Measurements from ENCODE around the gene KIF1B.
"Not testable (repeated sequence)": the region's sequence is repeated elsewhere in the genome, so short reads cannot be mapped to it uniquely, and the experiment has no call there.

Gene KIF1B

DNA sequence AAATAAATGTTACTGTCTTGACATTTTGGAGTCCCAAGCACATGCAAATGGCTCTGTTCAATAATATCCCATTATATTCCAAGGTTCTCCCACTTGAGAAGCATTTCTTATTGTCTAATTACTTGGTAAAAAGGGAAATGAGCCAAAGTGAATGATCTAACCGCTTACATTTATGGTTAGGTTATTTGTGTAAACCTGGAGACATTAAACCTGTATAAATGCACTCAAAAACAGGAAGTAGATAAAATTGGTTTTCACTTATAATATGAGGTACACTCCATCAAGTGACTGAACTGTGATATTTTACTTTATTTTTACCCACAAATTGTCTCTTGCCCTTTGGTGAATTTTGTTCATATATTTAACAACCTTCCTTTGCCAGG, 26.8 kb downstream of the KIF1B start:
- Histone ChIP-seq H3K9me3 (ENCODE audit: low read depth, low read length) (no peaks in the 10 kb centered on the region), H3K9ac (ENCODE audit: insufficient read length) (no peak overlapping the region), H3K36me3 (ENCODE audit: insufficient read depth, low read length) (peaks cover 6% of the 10 kb centered on the region; the same call in 1 of the 2 replicates), H3K27ac (peak overlapping the region; percentile 34; the same call in 1 of the 2 replicates), H3K4me3 (no peak overlapping the region)
- TF ChIP-seq POLR2AphosphoS5 (IDR thresholded peaks at IDR 0.05; ENCODE audit: borderline replicate concordance, low read depth, low read length) = no peak
- TF ChIP-seq FOXP2 (optimal IDR thresholded peaks at IDR 0.05; ENCODE audit: control extremely low read depth, extremely low read length, insufficient read depth) = no peak
- TF ChIP-seq EZH2 (IDR thresholded peaks at IDR 0.05) = no peak
- no peak for DNase-seq (ENCODE audit: low read depth, low spot score)

DNA sequence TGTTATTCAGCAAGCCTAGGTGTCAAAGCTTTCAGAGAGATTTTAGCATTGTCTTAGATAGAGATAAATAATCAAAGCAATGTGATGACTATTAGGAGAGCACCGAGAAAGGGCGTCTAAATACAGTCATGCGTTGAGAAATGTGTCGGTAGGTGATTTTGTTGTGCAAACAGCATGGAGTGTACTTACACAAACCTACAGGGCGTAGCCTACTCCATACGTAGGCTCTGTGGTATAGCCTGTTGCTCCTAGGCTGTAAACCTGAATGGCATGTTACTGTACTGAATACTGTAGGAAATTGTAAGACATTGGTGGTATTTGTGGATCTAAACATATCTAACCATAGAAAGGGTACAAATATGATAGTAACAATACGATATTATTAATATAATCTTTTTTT, 31.8 kb downstream of the KIF1B start:
- H3K36me3 ChIP-seq (ENCODE audit: insufficient read depth, low read length) = peaks cover 7% of the 10 kb centered on the region
- DNase-seq (ENCODE audit: low read depth, low spot score) = no peak
- H3K27ac ChIP-seq = no peak overlapping the region
- H3K4me3 ChIP-seq = no peak overlapping the region
- no peak overlapping the region for H3K9ac ChIP-seq (ENCODE audit: insufficient read length)
- no peak for TF ChIP-seq FOXP2 (optimal IDR thresholded peaks at IDR 0.05; ENCODE audit: control extremely low read depth, extremely low read length, insufficient read depth)
- TF ChIP-seq EZH2 (IDR thresholded peaks at IDR 0.05) = no peak
- TF ChIP-seq POLR2AphosphoS5 (IDR thresholded peaks at IDR 0.05; ENCODE audit: borderline replicate concordance, low read depth, low read length) = no peak
- H3K9me3 ChIP-seq (ENCODE audit: low read depth, low read length) = no peaks in the 10 kb centered on the region

- Histone ChIP-seq H3K4me3 (no peak overlapping the region), H3K27ac (no peak overlapping the region), H3K9me3 (ENCODE audit: low read depth, low read length) (no peaks in the 10 kb centered on the region), H3K36me3 (ENCODE audit: insufficient read depth, low read length) (peaks cover 10% of the 10 kb centered on the region), H3K9ac (ENCODE audit: insufficient read length) (no peak overlapping the region)
- no peak for TF ChIP-seq FOXP2 (optimal IDR thresholded peaks at IDR 0.05; ENCODE audit: control extremely low read depth, extremely low read length, insufficient read depth)
- DNase-seq (ENCODE audit: low read depth, low spot score) = no peak
Observed at GRCh38 chr1:10242811-10243210, 32.4 kb downstream of the KIF1B start.

DNA sequence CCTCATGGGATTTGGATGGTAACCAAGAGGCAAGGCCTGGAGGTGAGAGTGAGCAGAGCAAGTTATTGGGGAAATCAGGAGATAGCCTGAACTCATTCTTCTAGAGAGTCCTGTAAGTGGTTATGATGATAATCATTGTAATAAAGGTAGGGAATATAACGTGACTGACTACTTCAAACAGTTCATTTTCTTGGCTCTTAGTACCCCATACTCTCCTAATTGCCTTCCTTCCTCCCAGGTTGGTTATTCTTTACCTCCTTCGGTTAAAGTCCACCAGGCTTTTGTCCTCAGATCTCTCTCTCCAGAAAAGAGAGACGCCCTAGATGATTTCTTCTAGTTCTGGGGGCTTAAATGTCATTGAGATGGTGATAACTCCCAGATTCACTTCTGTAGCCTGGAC, 35.3 kb downstream of the KIF1B start:
- Histone ChIP-seq H3K9me3 (ENCODE audit: low read depth, low read length) (no peaks in the 10 kb centered on the region), H3K9ac (ENCODE audit: insufficient read length) (no peak overlapping the region), H3K27ac (no peak overlapping the region), H3K4me3 (no peak overlapping the region), H3K36me3 (ENCODE audit: insufficient read depth, low read length) (peaks cover 10% of the 10 kb centered on the region)
- no peak for TF ChIP-seq POLR2AphosphoS5 (IDR thresholded peaks at IDR 0.05; ENCODE audit: borderline replicate concordance, low read depth, low read length)
- no peak for TF ChIP-seq FOXP2 (optimal IDR thresholded peaks at IDR 0.05; ENCODE audit: control extremely low read depth, extremely low read length, insufficient read depth)
- TF ChIP-seq EZH2 (IDR thresholded peaks at IDR 0.05) = no peak
- no peak for DNase-seq (ENCODE audit: low read depth, low spot score)

DNA sequence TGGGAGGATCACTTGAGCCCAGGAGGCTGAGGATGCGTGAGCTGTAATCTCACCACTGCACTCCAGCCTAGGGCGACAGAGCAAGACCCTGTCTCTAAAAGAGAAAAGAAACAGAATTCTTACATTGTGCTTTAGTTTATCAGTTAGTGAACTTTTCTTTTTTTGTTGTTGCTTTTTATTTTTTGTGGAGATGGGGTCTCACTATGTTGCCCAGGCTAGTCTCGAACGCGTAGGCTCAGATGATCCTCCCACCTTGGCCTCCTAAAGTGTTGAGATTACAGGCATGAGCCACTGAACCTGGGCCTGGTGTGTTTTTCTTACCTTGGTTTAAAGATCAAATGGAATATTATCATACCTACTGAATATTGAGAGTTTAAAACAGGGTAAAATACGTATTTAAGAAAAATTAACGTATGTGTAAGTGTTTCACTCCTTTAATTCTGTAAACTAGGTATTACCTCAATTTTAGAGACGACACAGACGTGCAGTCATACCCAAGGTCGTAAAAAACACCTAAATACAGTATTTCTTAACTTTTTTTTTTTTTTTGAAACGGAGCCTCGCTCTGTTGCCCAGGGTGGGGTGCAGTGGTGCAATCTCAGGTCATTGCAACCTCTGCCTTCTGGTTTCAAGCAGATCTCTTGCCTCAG, 39.6 kb downstream of the KIF1B start:
- peaks cover 10% of the 10 kb centered on the region for H3K36me3 ChIP-seq (ENCODE audit: insufficient read depth, low read length)
- no peak overlapping the region for H3K9ac ChIP-seq (ENCODE audit: insufficient read length)
- H3K27ac ChIP-seq = no peak overlapping the region
- DNase-seq (ENCODE audit: low read depth, low spot score) = no peak
- TF ChIP-seq POLR2AphosphoS5 (IDR thresholded peaks at IDR 0.05; ENCODE audit: borderline replicate concordance, low read depth, low read length) (no peak), FOXP2 (optimal IDR thresholded peaks at IDR 0.05; ENCODE audit: control extremely low read depth, extremely low read length, insufficient read depth) (no peak), EZH2 (IDR thresholded peaks at IDR 0.05) (no peak)
- no peaks in the 10 kb centered on the region for H3K9me3 ChIP-seq (ENCODE audit: low read depth, low read length)
- H3K4me3 ChIP-seq = no peak overlapping the region

DNA sequence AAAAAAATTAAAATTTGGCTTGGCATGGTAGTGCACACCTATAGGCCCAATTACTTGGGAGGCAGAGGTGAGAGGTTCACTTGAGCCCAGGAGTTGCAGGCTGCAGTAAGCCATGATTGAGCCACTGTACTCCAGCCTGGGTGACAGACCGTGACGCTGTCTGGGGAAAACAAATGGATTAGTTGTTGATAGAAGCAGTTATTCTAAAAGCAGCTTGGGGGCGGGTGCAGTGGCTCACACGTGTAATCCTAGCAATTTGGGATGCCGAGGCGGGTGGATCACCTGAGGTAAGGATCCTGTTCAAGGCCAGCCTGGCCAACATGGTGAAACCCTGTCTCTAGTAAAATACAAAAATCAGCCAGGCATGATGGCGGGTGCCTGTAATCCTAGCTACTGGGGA, 40.3 kb downstream of the KIF1B start:
- Histone ChIP-seq H3K36me3 (ENCODE audit: insufficient read depth, low read length) (peaks cover 10% of the 10 kb centered on the region), H3K9ac (ENCODE audit: insufficient read length) (no peak overlapping the region), H3K9me3 (ENCODE audit: low read depth, low read length) (no peaks in the 10 kb centered on the region), H3K4me3 (no peak overlapping the region), H3K27ac (no peak overlapping the region)
- TF ChIP-seq POLR2AphosphoS5 (IDR thresholded peaks at IDR 0.05; ENCODE audit: borderline replicate concordance, low read depth, low read length) = no peak
- no peak for TF ChIP-seq EZH2 (IDR thresholded peaks at IDR 0.05)
- no peak for TF ChIP-seq FOXP2 (optimal IDR thresholded peaks at IDR 0.05; ENCODE audit: control extremely low read depth, extremely low read length, insufficient read depth)
- DNase-seq (ENCODE audit: low read depth, low spot score) = no peak

- DNase-seq (ENCODE audit: low read depth, low spot score); H3K9me3 ChIP-seq (ENCODE audit: low read depth, low read length); H3K36me3 ChIP-seq (ENCODE audit: insufficient read depth, low read length); H3K4me3 ChIP-seq; H3K27ac ChIP-seq; H3K9ac ChIP-seq (ENCODE audit: insufficient read length): not testable (repeated sequence)
Observed at GRCh38 chr1:10251325-10252108, 41.1 kb downstream of the KIF1B start.

- DNase-seq (ENCODE audit: low read depth, low spot score) = no peak
- H3K27ac ChIP-seq = no peak overlapping the region
- TF ChIP-seq FOXP2 (optimal IDR thresholded peaks at IDR 0.05; ENCODE audit: control extremely low read depth, extremely low read length, insufficient read depth) (no peak), POLR2AphosphoS5 (IDR thresholded peaks at IDR 0.05; ENCODE audit: borderline replicate concordance, low read depth, low read length) (no peak), EZH2 (IDR thresholded peaks at IDR 0.05) (no peak)
- H3K36me3 ChIP-seq (ENCODE audit: insufficient read depth, low read length) = 0 out of 2 replicates have a peak, but pooled peaks cover 5% of the 10 kb centered on the region
- H3K9ac ChIP-seq (ENCODE audit: insufficient read length) = no peak overlapping the region
- no peak overlapping the region for H3K4me3 ChIP-seq
- no peaks in the 10 kb centered on the region for H3K9me3 ChIP-seq (ENCODE audit: low read depth, low read length)
Observed at GRCh38 chr1:10252508-10252907, 42.1 kb downstream of the KIF1B start.
